NCI-H226 (cell line): ENCODE results near the gene VAV3.
A peak's percentile ranks its signal among the peaks of the same experiment; 100 is the strongest.

ENCODE experiments used
- DNase-seq: peaks from one replicate; pipeline ENCODE4 v3.0.0-alpha.2; 2015

VAV3 gene

DNA sequence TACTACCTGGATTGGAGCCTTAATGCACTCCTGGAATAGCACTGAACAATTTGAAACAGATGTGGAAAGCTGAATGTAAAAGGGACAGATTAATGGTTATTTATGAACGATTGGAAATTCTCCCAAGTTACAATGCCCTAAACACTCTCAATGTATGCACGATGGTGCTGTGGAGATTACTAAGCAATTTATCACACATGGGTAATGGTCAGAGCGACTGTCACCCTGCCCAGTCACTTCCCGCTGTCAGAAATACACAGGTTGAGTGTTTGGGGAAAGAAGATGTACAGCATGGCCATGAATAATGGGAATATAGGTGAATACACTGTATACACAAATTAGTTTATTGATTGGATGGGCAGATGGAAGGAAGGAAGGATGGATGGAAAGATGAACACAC, 342.4 kb downstream of the VAV3 start:
- no peak for DNase-seq

DNA sequence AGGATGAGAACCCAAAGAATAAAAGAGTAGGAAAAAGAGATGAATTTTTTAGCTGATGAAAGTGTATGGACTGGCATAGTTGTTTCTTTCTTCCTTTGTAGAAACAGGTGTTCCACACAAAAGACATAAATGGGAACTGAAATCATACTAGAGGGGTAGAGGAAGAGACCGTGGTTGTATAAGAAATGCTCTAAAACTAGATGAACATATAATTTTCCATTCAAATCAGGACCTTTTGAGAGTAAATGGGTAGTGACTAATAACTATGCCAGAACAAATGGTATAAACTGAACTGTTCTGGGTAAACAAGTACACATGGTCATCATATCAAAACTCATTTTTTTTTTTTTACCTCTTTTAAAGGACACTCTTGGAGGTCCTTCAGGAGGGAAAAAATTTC, 344.2 kb downstream of the VAV3 start:
- no peak for DNase-seq

DNA sequence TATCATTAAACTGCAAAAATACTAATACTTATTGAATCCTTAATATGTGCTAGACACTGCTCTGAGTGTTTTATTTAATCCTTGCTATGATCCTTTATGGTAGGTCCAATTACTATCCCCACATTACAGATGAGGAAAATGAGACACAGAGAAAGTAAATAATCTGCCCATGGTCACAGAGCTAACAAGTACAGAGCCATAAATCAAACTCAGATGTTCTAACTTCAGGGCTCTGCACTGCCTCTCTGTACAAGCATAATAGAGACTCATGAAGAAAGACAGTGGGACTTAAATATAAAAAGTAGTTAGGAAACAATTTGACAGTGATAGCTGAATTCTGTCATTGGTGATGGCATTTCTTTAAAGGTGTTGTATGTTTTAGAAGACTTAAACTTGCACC, 346.4 kb downstream of the VAV3 start:
- no peak for DNase-seq

GRCh38 chr1:107617921-107618320, 347.1 kb downstream of the VAV3 start:
- no peak for DNase-seq

DNA sequence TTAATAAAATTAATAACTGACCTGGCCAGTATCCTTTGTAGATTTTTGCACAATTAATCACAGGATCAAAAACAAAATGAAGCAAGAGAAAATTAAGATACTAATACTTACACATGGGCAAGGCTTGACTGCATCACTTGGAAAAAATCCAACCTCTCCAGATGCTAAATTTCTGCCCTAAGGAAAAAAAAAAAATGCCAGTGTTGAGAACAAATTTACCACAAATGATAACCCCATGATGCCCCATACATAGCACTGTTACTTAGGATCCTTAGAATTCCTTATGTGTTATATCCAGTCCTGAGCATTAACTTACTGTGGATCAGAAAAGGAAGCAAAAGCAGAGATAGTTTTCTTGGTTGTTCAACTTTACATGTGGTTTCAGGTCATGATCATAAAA, 347.5 kb downstream of the VAV3 start:
- peak; percentile 72 for DNase-seq

GRCh38 chr1:107609808-107610207, 355.2 kb downstream of the VAV3 start:
- DNase-seq: no peak

DNA sequence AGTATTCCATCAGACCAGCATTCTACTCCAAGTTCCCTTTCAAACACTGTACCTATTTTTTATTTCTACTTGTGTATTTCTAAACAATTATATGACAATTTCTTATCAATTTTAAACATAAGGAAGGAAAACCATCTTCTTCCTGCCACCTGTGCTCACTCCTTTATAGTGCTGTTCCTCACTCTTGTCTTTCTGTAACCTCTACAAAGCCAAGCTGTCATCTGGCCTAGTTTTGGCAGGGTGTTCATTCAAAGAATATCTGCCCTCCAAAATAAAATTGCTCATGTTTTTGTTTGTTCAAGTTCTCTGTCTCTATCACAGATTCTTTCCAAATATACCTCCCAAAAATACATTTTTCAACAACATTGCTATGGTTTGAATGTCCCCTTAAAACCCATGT, 360.2 kb downstream of the VAV3 start:
- no peak for DNase-seq

GRCh38 chr1:107600607-107601160, 364.3 kb downstream of the VAV3 start:
- DNase-seq: no peak

- DNase-seq: no peak
Measured at GRCh38 chr1:107599220-107599619, 365.8 kb downstream of the VAV3 start.

GRCh38 chr1:107597290-107597689, 367.7 kb downstream of the VAV3 start:
- no peak for DNase-seq

DNA sequence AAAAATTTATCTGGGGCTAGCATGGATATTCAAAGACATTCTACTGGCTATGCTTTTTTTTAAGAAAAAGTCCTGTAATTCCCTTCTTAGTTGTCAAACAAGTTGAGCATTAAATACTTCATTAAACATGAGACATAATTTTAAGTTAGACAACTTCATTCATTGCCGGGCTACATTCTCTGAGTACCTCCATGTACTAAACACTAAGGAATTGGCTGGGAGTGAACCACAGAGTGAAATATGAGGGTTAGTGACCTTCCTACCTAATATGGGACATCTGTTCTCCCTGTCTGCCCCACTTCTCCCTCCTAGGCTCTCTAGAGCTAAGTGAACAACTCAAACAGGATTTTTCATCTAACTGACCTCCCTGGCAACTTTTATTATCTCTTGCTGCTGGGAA, 370.4 kb downstream of the VAV3 start:
- no peak for DNase-seq

DNA sequence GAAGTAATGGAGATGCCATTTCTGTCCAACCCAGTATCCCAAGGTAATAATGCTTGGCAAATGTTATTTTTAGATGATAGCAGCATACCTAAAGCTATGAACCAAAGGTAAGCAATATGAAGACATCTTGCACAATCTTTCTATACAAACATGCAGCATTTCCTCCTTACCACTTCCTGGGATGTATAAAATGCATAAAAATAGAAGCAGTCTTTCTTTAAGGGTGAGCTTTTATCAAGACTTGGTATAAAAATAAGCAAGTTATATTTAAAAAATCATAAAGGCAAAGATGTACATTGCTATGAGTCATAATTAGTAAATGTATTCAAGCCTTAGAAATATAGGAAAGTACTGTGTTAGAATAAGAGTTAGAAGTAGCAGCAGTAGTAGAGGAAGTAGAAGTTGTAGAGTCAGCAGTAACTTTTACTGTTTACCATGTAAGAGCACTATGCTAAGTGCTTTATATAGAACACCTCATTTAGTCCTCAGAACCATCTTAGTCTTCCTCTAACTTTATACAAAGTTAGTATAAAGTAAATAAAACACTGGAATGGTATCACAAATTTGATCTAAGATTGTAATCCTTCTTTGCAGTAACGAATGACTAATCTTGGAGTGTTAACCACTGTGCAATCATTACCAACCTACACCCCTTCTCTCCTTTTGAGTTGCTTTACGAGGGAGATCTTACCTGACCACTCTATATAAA, 371.3 kb downstream of the VAV3 start:
- DNase-seq: no peak

- no peak for DNase-seq
Measured at GRCh38 chr1:107590900-107591622, 373.9 kb downstream of the VAV3 start.

GRCh38 chr1:107590087-107590486, 374.9 kb downstream of the VAV3 start:
- no peak for DNase-seq

- no peak for DNase-seq
Measured at GRCh38 chr1:107588321-107588720, 376.7 kb downstream of the VAV3 start.

- no peak for DNase-seq
Measured at GRCh38 chr1:107575226-107575625, 389.8 kb downstream of the VAV3 start.

GRCh38 chr1:107574044-107574443, 390.9 kb downstream of the VAV3 start:
- DNase-seq: no peak

DNA sequence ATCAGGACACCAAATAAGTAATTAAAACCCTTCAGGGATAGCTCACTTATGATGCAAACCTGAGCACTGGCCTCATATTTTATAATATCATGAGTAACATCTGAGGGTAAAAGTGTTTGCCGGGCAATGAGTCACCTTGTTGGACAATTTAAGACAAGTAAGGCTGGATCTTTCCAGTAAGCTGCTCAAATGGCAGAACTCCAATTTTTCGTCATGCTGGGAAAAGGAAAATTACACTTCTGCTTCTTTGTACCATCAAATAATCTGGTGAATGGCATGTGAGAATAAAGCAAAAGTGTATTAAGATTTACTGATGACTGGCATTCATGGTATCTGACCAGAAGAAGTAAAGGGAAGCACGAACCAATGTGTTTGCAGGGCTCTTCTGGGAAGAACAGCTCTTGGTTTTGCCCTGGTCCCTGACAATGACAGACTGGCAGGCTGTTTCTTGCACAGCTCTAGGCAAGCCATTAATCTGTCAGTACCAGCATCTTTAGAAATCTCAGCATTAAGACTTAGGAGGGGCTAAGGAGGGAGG, 392.2 kb downstream of the VAV3 start:
- DNase-seq: peak; percentile 79

DNA sequence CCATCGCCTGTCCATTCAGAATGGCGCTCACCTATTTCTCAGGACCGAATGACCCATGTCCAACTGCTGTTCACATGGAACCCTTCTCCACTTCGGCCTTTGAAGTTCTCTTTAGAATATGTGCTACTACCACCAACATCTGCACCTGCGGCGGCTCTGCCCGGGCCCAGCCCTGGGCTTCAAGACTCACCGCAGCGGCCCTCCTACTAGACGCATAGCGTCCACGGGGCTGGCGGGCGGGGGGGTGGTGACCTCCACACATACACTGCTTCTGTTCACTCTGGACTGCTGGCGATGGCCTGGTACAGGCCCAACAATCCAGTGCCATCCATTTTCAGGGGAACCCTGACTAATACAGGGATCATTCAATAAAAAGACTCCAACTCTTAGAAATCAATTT, 394.2 kb downstream of the VAV3 start:
- no peak for DNase-seq

DNA sequence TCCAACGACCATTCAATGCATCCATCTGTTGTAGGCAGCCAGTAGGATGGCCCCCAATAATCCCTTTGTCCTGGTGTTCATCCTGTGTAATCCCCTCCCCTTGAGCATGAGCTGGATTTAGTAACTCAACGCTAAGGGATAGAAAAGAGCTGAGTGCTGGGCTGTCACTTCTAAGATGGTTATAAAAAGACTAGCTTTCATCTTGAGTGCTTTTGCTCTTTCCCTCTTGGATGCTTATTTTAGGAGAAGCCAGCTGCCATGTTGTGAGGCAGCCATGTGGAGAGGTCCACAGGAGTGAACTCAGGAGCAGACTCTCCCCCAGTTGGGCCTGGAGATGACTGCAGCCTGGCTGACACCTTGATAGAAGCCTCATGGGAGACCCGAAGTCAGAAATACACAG, 401.5 kb downstream of the VAV3 start:
- DNase-seq: no peak

- DNase-seq: peak; percentile 13
Measured at GRCh38 chr1:107559881-107560280, 405.1 kb downstream of the VAV3 start.

DNA sequence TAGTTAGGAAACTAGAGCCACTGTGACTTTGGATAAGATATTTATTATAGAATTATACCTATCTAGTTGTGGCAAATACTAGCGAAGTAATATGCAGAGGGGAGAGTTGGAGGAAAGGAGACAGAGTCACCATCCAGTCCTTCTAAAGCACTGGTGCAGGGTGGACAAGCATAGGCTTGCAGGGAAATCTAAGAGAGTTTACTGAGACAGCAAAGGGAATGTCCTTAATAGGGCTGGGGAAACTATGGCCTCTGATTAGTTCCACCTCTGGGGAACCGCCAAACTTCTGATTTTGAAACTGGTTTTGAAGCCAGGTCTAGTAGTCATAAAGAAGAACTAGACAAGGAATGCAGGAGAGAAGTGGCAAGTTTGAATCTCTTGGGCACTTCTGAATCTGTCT, 407.9 kb downstream of the VAV3 start:
- DNase-seq: no peak

- DNase-seq: no peak
Measured at GRCh38 chr1:107555578-107555977, 409.4 kb downstream of the VAV3 start.

GRCh38 chr1:107552781-107553180, 412.2 kb downstream of the VAV3 start:
- DNase-seq: no peak
